ENCODE data around the gene ACVR2B. TPM values are rescaled to one million over a fixed set of nuclear protein-coding genes. Genes with fewer than 3 reads are reported as not detected.

ACVR2B gene
- total RNA-seq, 2 experiments from 2014 or later, result 7.2 to 7.8 TPM

DNA sequence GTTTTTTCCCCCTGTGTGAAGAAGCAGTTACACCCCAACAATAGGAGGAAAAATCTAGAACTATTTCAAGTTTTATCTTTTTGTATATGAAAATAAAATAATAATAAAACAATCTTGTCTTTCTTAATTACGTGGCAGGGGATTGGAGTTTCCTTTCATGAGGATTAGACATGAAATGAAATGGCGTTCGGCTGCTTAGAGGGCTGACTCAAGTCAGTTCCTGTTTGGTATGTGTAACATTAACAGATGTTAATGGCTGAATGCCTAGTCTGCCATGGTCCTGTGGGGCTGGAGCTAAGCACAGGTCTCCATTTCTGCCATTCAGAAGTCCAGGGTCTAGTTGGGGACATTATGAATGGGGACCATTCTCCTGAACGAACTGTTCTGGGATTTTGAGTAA, 39.3 kb downstream of the ACVR2B start:
- Histone ChIP-seq H3K36me3 (ENCODE audit: insufficient read depth, low read length) (peaks cover 6% of the 10 kb centered on the region), H3K9me3 (ENCODE audit: low read length) (no peaks in the 10 kb centered on the region), H3K4me2 (ENCODE audit: low read length) (no peak overlapping the region), H3K27ac (ENCODE audit: low read depth, low read length, poor library complexity, severe bottlenecking) (no peak overlapping the region), H3K9me2 (ENCODE audit: insufficient read depth, low read length) (no peaks in the 10 kb centered on the region), H4K20me1 (ENCODE audit: insufficient read depth, low read length) (no peaks in the 10 kb centered on the region), H3K79me2 (ENCODE audit: insufficient read depth, low read depth, low read length) (peaks cover 15% of the 10 kb centered on the region; the same call in 1 of the 2 replicates), H2AFZ (ENCODE audit: low read length) (no peak overlapping the region), H3K4me1 (ENCODE audit: insufficient read depth, low read length, poor library complexity, severe bottlenecking) (peaks cover 13% of the 10 kb centered on the region), H3K4me3 (ENCODE audit: low read depth, low read length, poor library complexity, severe bottlenecking) (no peak overlapping the region)
- DNase-seq (ENCODE audit: low spot score), result no peak
- TF ChIP-seq, protein P1, sequence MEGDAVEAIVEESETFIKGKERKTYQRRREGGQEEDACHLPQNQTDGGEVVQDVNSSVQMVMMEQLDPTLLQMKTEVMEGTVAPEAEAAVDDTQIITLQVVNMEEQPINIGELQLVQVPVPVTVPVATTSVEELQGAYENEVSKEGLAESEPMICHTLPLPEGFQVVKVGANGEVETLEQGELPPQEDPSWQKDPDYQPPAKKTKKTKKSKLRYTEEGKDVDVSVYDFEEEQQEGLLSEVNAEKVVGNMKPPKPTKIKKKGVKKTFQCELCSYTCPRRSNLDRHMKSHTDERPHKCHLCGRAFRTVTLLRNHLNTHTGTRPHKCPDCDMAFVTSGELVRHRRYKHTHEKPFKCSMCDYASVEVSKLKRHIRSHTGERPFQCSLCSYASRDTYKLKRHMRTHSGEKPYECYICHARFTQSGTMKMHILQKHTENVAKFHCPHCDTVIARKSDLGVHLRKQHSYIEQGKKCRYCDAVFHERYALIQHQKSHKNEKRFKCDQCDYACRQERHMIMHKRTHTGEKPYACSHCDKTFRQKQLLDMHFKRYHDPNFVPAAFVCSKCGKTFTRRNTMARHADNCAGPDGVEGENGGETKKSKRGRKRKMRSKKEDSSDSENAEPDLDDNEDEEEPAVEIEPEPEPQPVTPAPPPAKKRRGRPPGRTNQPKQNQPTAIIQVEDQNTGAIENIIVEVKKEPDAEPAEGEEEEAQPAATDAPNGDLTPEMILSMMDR (conservative IDR thresholded peaks at IDR 0.05; ENCODE audit: low read length), result no peak
- TF ChIP-seq EZH2phosphoT487 (IDR thresholded peaks at IDR 0.05; ENCODE audit: borderline replicate concordance, low read depth, low read length), result no peak
- BruUV-seq (replicated peaks), result no TSS peak
- ChIA-PET CTCF (ENCODE audit: unreplicated experiment) (no interaction called here), POLR2A (no interaction called here)
- intact Hi-C loops (cut with micrococcal nuclease; ENCODE audit: unreplicated experiment), result no loop called here

DNA sequence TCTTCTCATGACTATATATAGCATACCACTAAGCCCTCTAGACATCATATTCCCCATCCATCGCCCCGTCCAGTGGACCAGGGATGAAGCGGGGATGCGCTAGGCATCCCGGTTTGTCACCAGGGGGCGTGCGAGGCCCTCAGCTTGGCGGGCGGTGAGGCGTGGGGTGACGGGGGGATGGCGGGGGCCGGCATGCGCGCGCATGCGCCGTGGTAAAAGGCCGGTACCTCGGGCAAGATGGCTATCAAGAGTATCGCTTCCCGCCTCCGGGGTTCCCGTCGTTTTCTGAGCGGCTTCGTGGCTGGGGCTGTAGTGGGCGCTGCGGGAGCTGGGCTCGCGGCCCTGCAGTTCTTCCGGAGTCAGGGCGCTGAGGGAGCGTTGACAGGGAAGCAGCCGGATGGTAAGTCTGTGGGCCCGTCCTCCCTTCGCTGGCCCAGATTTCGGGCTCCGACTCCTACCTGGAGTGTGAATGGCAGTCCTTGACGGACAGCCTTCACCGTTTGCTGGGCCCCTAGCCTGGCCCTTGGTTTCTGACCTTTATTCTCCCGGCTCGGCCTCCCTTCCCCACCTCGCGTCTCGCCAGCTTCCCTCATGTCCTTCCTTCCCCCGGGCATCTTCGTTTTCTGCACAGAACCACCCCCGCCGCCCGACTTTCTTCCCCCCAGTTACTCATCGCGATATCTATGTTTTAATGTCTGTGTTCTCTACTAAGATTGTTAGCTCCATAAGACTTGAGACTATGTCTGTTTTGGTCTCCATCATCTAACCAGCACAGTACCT, 42.6 kb downstream of the ACVR2B start, which contains the start of gene EXOG:
Gene EXOG (plus strand): TSS at position 210 of the 780 bp plus-strand sequence. CDS start 28 bp downstream, at position 238.
- Histone ChIP-seq H2AFZ (ENCODE audit: low read length) (peak within 1 kb of the TSS; percentile 88), H3K79me2 (ENCODE audit: insufficient read depth, low read depth, low read length) (peaks cover 16% of the 10 kb centered on the region; the same call in 1 of the 2 replicates), H3K4me1 (ENCODE audit: insufficient read depth, low read length, poor library complexity, severe bottlenecking) (peaks cover 13% of the 10 kb centered on the region), H3K27ac (ENCODE audit: low read depth, low read length, poor library complexity, severe bottlenecking) (peak within 1 kb of the TSS; percentile 59), H3K9me2 (ENCODE audit: insufficient read depth, low read length) (no peaks in the 10 kb centered on the region), H3K4me3 (ENCODE audit: low read depth, low read length, poor library complexity, severe bottlenecking) (peak within 1 kb of the TSS; percentile 77), H3K9me3 (ENCODE audit: low read length) (no peaks in the 10 kb centered on the region), H3K4me2 (ENCODE audit: low read length) (peak within 1 kb of the TSS; percentile 88), H3K36me3 (ENCODE audit: insufficient read depth, low read length) (peaks cover 37% of the 10 kb centered on the region), H4K20me1 (ENCODE audit: insufficient read depth, low read length) (no peaks in the 10 kb centered on the region)
- POLR2A ChIA-PET, result interaction anchor here (0.6 to 1.6 kb wide), 17 partner anchors 10 to 1734 kb away, joined by 3 to 9 read pairs (median 4); no protein-coding TSS in a partner anchor
- BruUV-seq (replicated peaks), result TSS peak; percentile 93
- intact Hi-C loops (cut with micrococcal nuclease; ENCODE audit: unreplicated experiment), result loop anchor here (1.0 kb wide), 1 partner anchor 159 kb away; no protein-coding TSS in a partner anchor
- peak; percentile 95 for DNase-seq (ENCODE audit: low spot score)
- TF ChIP-seq, protein P1 (conservative IDR thresholded peaks at IDR 0.05; ENCODE audit: low read length), result peak; percentile 89
- TF ChIP-seq EZH2phosphoT487 (IDR thresholded peaks at IDR 0.05; ENCODE audit: borderline replicate concordance, low read depth, low read length), result no peak
- CTCF ChIA-PET (ENCODE audit: unreplicated experiment), result interaction anchor here (0.6 to 1.1 kb wide), 6 partner anchors 11 to 655 kb away, joined by 3 to 9 read pairs (median 4); no protein-coding TSS in a partner anchor
